DOHH2 (cell line): Measurements from ENCODE around the gene MRPL12.
A peak's percentile ranks its signal among the peaks of the same experiment; 100 is the strongest.
"Not testable (repeated sequence)": the region's sequence is repeated elsewhere in the genome, so short reads cannot be mapped to it uniquely, and the experiment has no call there.

Experiments used
- EZH2phosphoT487 ChIP-seq: fragments of 200-600 bp; sonication (generic); IDR thresholded peaks from 2 replicates; pipeline ENCODE4 v1.6.1; 2017; ENCODE audit warnings: borderline replicate concordance, mild to moderate bottlenecking, antibody characterized with exemption, low read length, moderate library complexity, mixed read lengths
- TF ChIP-seq, protein P1 (sequence below): fragments of 200-600 bp; sonication (generic); IDR thresholded peaks from one replicate; pipeline ENCODE4 v1.5.1; 2014; ENCODE audit warnings: antibody characterized with exemption, mild to moderate bottlenecking, low read depth, low read length; ENCODE audit not compliant: poor library complexity, severe bottlenecking

DNA sequence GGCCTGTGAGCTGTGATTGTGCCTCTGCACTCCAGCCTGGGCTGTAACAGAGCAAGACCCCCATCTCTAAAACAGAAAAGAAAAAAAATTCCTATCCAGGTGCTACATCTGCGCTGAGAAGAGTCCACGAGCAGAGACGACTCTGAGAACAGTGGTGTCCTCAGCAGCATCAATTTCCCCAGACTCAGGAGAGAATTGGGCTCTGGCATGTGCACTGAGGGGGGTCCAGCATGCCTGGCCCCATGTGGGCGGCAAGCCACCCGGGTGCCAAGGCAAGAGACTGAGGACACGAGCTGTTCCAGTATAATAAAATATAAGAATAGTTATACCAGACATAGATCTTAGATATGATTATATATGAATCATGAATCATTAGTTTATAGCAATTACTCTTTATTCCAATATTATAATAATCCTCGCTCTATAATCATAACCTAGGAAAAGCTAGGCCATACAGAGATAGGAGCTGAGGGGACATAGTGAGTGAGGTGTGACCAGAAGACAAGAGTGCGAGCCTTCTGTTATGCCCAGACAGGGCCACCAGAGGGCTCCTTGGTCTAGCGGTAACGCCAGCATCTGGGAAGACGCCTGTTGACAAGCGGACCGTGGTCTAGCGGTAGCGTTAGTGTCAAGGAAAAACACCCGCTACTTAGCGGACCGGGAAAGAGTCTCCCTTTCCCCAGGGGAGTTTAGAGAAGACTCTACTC is 27.5 kb upstream of the MRPL12 start:
- TF ChIP-seq, protein P1, sequence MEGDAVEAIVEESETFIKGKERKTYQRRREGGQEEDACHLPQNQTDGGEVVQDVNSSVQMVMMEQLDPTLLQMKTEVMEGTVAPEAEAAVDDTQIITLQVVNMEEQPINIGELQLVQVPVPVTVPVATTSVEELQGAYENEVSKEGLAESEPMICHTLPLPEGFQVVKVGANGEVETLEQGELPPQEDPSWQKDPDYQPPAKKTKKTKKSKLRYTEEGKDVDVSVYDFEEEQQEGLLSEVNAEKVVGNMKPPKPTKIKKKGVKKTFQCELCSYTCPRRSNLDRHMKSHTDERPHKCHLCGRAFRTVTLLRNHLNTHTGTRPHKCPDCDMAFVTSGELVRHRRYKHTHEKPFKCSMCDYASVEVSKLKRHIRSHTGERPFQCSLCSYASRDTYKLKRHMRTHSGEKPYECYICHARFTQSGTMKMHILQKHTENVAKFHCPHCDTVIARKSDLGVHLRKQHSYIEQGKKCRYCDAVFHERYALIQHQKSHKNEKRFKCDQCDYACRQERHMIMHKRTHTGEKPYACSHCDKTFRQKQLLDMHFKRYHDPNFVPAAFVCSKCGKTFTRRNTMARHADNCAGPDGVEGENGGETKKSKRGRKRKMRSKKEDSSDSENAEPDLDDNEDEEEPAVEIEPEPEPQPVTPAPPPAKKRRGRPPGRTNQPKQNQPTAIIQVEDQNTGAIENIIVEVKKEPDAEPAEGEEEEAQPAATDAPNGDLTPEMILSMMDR: peak; percentile 23
- TF ChIP-seq EZH2phosphoT487: not testable (repeated sequence)
